NK-92 treated with Interleukin-12 subunit alpha and Interleukin-12 subunit beta, amount 100 ng/mL, for 24 hours (cell line): ENCODE data around the gene RANBP3L.
"Not testable (repeated sequence)": the region's sequence is repeated elsewhere in the genome, so short reads cannot be mapped to it uniquely, and the experiment has no call there.

Source experiments
- DNase-seq: peaks from one replicate; lab custom pipeline; 2025; lab: John Stamatoyannopoulos, UW

The RANBP3L gene

DNA sequence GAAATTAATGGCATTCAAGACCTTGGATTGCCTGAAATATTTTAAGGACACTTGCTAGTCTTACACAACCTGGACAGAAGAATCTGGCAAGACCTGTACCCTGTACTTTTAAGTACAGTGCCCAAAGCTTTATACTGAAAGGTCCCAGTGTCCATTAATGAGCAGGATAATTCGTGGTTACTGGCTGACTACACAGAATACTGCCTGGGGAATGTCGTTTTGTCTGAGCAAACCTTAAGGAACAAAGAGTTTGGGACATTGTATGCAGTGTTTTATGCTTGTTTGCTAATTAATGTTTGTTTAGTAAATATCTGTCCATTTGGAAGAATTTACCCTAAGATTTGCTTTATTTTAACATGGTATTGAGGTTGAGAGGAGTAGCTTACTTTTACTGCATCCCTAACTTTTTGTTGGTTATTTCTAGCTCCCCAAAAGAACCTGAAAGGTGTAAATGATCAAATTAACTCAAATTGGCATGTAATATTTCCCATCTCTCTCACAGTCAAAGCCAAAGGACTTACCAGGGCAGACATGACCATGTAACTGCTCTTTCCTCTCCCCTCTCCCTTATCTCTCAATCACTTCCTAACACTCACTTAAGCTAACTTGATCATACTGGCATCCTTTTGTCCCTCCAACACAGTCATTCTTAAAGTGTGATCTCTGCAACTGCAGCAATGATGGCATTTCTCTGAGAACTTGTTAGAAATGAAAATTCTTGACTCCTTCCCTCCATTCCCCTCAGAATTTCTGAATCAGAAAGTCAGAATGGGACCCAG, 15.7 kb downstream of the RANBP3L start:
- no peak for DNase-seq

- DNase-seq = not testable (repeated sequence)
Measured at GRCh38 chr5:36283775-36284174, 17.9 kb downstream of the RANBP3L start.

GRCh38 chr5:36281626-36282025, 20.1 kb downstream of the RANBP3L start:
- no peak for DNase-seq

GRCh38 chr5:36279054-36279698, 22.5 kb downstream of the RANBP3L start:
- no peak for DNase-seq

GRCh38 chr5:36277521-36278176, 24.1 kb downstream of the RANBP3L start:
- DNase-seq = no peak

DNA sequence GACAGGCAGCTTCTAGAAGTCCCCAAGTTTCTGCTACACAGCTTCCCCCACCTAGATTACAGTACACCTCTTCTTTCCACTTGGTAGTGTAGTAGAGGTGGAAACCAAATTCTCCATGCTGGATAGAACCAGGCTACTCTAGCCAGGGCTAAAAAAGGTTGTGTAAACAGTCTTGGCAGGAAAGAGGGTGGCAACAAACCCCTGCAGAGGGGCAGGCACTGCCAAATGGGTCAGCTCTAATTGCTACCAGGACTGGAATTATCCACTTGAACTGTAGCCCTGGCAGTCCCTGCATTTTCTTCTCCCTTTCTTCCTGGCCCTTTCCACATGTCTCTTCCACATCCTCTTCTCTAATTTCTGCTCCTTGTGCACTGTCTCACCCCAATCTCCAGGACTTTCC, 24.8 kb downstream of the RANBP3L start:
- no peak for DNase-seq

GRCh38 chr5:36273809-36274526, 27.7 kb downstream of the RANBP3L start:
- no peak for DNase-seq

- no peak for DNase-seq
Measured at GRCh38 chr5:36272136-36272690, 29.5 kb downstream of the RANBP3L start.

DNA sequence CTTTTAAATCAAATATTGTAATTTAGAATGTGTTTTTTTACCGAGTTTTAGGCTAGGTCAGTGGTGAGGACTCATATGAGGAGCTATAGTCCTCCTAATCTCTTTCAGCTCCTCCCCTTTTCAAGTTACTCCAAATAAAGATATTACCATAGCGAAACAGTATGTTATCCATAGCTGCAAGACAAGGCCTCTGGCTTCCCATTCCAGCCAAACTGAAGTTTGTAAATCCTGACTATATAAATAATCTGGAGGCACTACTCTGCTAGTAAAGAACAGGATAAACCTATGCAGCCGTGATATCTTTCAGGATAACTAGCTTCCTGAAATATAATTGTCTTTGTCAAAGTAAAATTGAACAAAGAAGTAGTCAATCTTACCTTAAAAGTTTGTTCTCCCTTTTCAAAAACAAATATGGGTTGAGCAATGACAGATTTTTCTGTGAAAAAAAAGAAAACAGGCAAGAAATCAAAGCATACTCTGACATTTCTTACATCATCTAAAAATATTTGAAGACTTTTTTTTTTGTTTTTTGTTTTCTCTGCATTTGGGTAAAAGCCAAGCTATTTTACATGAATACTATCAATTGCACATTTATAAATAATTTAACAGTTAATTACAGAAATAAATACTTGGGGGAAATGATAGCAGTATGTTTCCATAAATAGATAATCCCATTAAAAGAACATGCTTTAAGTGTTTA, 30.7 kb downstream of the RANBP3L start:
- DNase-seq = no peak

GRCh38 chr5:36270175-36270574, 31.5 kb downstream of the RANBP3L start:
- DNase-seq = no peak

DNA sequence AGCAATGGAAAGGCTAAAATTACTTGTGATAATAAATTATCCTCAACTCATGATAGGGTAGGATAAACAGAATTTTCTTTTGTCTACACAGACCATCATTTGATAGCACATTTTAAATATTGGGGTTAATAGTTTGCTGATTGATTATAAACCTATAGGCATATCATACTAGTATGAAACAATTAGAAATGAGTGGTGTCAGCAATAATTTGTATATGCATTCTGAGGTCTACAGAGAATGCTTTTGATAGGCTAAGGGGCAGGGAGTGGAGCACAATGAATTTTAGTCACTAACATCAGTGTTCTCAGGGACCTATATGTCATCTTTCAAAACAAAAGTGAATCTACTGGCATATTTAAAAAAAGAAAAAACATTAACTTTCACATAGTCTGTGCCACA, 32.2 kb downstream of the RANBP3L start:
- no peak for DNase-seq

GRCh38 chr5:36267905-36268304, 33.8 kb downstream of the RANBP3L start:
- DNase-seq = no peak

GRCh38 chr5:36264202-36264760, 37.4 kb downstream of the RANBP3L start:
- DNase-seq = no peak

DNA sequence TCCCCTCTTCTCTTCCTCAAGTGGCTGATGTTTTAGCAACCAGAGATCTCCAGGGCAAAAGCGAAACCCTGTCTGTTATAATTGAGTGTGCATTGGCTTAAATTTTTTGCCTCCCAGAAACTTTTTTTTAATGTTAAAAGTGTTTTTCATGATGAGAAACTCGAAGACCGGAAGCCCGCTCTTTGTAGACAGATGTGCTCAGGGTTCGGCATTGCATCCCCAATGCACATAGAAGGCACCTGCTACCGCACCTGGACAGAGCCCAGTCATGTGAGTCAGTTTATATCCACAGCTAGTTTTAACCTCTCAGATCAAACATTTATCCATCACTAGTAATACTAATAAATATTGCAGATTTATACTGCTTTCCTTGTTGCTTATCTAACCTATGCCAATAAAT, 40.5 kb downstream of the RANBP3L start:
- DNase-seq = no peak

DNA sequence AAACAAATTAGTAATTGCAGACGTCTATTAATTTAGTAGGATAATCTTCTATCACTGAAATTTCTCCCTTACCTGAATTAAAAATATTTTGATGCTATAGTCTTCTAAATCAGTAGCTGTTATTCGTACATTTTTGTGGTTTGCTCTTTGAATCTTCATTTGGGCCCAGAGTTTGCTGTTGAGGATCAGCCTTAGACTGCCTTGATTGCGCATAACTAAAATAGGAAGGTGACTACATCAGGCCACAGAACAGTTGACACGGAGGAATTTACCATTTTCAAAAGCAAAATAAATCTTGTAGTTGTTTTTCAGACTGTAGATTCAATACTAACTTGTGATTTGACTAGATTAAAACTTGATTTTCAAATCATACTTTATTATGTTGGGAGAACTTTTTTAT, 48.1 kb downstream of the RANBP3L start:
- no peak for DNase-seq

- no peak for DNase-seq
Measured at GRCh38 chr5:36252722-36253365, 48.9 kb downstream of the RANBP3L start.

GRCh38 chr5:36251218-36251617, 50.5 kb downstream of the RANBP3L start:
- no peak for DNase-seq

GRCh38 chr5:36250427-36250826, 51.3 kb downstream of the RANBP3L start:
- DNase-seq = no peak

- DNase-seq = no peak
Measured at GRCh38 chr5:36246036-36246800, 55.5 kb downstream of the RANBP3L start.

DNA sequence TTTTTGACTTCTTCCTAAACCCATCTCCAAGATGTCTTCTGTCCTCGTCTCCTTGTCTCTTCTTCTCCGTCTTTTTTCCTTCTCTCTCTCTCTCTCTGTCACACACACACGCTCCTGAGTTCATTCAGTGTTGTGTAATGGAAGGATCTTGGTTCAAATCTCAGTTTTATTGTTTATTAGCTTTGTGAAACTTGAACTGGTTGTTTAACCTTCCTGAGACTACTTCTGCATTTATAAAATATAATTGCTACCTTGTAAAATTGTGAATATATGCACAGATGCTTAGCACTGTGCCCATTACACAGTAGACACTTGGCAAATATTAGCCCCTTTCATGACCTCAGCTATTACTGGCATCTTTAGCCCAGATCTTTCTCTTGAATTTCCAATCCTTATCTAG, 57.6 kb downstream of the RANBP3L start:
- DNase-seq = no peak
